Activated CD8-positive, alpha-beta memory T cell treated with anti-CD3 and anti-CD28 coated beads for 48 hours (primary cell): ENCODE data around the gene ZFYVE28.

Source experiments
- DNase-seq, 3 experiments: peaks; one replicate each; pipeline ENCODE4 v3.0.0-alpha.2; 2020; ENCODE audit warnings: low read depth in 2 of 3, low spot score in 2 of 3

ZFYVE28 gene

DNA sequence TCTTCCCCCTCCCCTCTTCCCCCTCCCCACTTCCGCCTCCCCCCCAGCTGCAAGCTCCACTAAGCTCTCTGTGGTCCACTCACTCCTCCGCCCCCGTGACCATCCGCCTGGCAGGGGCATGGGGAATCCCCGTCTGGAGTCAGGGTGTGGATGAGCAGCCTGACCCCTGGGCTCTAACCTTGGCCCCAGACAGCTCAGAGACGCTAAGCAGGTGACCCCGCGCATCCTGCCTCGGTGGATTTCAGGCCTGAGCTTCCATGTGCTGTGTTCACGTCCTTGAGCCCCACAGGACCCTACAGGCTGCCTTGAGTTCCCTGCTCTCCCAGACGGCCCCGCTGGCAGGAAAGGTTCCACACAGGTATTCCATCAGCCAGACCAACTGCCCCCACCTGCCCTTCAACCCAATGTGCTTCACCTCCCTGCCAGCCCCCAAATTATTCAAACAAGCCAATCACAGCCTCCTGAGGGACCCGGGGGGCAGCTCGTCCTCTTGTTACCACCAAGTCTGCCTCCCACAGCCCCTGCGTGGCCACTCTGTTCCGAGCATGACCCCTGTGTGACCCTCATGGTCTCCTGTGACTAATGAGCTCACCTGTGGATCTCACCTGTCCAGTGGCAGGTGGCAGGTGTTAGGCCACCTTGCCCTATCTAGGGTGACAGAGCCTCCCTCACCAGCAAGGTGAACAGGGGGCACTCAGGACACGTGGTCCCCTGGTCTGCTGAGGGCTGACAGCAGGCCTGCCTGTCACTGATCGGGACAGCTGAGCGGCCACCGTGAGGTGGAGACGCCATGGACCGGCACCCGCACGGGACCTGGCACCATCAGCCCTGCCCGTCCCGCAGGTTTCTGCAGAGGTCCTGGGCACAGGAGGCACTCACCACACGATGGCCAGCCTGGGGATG is 83.4 kb downstream of the ZFYVE28 start:
- DNase-seq: no peak

DNA sequence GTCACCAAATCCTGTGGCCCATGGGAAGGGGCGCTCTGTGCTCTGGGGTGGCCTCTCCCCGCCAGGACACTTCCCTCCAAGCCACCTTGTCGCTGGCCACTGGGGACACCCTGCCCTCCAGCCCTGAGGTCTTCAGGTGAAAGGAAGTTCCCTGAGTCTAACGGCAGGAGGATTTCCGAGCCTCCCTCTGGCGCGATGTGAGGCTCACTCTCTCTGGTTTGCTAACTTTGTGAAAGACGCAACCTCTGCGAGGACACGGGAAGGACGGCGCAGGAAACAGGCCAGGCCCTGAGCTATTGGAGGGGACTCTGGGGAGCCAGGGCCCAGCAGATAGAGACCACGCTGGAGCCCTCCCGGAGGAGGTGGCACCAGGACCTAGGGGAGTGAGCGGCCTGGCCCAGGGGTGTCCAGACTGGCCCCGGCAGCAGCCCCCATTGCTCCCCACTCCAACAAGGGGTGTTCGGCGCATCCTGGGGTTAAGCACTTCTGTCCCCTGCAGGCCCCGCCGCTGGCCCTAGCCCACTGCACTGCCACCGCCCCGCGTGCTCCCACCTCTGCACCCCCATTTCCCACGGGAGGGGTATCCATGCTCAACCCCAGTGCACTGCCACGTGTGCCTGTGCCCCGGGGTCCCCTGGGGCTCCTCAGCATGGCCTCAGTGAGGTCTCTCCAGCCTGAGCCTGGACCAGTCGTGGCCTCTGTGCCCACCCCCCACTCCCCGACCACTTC is 84.4 kb downstream of the ZFYVE28 start:
- no peak for DNase-seq

DNA sequence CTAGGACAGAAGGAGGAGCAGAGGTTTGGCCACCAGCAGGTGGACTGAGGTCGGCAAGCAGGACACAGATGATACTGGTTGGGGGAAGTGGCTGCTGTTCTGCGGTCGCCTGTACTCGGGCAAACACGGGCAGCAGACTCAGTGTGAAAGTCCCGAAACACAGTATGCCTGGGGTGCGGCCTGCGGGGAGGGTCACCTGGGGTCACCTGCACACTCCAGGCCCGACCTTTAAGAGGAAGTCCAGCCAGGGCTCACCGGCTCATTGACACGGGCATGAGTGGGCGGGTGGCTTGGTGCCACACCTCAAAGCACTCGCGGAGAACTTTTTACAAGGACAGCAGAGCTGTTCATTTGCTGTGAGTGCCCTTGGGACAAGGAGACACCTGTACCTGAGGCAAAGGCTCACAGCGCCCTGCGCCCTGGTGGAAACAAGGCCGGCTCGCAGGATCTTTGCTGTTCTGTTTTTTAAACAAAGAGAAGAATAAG is 85.0 kb downstream of the ZFYVE28 start:
- DNase-seq: no peak

DNA sequence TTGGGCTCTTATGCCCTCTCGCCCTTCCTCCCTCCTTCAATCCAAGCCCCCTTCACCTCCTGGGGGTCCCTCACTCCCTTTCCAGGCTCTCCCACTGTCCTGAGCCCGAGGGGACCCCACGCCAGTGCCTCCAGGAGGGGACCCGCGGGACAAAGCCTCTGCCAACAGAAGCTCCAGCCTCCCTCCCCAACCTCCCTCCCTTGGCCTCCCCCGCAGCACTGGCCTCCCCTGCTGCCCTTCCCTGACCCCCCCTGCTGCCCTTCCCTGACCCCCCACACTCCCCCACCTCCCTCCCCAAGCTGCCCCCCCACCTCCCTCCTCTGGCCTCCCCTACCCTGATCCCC is 85.5 kb downstream of the ZFYVE28 start:
- DNase-seq: no peak

DNA sequence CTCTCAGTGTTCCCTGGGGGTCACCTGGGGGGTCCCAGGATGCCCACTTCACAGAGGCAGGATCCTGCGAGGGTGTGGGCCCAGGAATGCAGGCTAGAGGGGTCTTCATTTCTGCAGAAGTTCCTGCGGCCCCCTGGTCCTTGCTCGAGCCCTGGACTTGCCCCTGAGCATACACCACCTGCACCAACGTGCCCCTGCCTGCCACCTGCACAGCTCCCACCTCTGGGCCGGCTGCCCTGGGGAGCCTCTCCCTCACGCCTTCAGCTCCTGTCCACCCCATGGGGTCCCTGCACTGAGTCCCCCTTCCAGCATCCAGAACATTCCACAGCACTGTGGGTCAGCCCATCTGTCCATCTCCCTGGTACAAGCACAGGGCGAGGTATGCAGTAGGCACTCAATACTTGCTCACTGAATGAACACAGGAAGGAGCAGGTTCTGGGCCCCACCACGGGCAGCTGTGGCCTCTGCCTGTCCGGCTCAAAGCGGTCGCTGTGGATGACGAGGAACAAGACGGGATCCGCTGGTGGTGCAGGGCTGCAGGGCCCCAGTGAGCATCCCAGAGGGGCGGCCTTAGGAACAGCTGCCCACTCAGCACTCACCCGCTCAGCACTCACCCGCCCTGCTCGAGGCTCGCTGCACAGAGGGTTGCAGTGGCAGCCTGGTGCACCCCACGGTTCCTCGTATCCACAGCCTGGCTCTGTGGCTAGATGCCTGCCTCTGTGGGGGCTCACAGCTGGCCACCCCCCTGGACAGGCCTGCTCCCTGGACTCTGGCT is 86.1 kb downstream of the ZFYVE28 start:
- no peak for DNase-seq

DNA sequence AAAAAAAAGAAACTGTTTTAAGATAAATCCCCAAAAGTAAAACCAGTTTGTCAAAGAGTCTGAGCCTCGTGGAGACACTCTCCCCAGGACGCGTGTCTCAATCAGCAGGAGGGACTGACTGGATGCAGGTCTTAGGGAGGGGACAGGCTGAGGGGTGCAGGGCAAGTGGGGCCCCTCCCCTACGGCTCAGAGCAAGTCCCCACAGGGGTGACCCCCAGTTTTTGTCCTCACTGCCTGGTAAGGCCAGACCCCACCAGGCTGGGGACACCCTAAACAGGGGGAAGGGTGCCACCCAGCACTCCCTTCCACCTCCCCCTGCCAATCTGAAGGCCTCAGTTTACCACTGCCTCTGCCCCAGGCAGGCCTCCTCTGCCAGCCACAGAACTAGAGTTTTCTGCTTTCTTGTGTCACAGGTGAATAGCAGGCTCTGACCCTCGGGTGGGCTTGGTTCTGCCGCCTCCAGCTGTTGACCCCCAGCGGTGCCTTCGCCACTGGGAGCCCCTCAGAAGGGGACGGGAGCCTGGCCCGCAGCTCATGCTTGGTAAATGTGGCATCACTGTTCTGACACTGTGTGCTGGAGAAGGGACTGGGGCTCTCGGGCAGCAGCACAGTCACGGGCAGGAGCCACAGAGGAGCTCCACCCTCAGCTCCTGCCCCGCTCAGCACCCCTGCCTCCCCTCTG is 86.8 kb downstream of the ZFYVE28 start:
- DNase-seq: no peak

DNA sequence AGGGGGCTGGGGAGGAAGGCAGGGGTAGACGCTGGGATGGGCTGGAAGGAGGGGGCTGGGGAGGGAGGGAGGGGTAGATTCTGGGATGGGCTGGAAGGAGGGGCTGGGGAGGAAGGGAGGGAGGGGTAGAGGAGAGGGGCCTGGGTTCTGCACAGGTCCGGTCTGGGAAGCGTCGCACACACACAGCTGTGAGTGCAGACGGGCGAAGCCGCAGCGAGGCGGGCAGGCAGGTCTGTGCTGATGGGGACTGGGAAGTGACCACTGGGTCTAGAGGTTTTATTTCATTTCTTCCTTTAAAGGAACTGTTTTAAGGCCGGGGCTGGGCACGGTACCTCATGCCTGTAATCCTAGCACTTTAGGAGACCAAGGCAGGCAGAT is 87.4 kb downstream of the ZFYVE28 start:
- DNase-seq: no peak

DNA sequence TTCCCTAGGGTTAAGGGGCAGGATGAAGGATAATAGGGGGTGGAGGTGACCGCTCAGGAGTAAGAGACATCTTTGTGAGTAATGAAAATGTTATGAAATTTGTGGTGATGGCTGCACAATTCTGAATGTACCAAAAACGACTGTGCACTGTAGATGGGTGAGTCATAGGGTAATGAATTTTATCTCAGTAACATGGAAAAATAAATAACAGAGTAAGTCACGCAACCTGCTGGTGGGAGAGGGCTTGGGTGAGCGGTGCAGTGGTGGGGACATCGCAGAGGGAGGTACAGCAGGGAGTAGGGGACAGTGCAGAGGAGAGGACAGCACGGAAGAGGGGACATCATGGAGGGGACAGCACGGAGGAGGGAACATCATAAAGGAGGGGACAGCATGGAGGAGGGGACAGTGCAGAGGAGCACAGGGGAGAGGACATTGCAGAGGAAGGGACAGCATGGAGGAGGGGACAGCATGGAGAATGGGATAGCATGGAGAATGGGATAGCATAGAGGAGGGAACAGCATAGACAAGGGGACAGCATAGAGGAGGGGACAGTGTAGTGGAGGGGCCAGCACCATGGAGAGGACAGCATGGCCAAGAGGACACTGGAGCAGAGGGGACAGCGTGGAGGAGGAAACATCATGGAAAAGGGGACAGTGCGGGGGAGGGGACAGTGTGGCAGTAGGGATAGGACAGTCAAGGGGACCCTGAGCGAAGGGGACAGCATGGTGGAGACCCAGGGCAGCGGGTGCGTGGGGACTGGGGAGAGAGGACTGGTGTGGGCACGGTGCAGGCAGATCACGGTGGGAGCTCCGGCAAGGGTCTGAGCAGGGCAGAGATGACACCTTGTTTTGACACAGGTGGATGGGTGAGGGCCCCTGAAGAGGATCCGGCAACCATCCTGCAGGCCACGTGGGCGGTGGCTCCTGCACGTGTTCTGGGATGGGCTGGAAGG is 88.1 kb downstream of the ZFYVE28 start:
- DNase-seq: no peak

DNA sequence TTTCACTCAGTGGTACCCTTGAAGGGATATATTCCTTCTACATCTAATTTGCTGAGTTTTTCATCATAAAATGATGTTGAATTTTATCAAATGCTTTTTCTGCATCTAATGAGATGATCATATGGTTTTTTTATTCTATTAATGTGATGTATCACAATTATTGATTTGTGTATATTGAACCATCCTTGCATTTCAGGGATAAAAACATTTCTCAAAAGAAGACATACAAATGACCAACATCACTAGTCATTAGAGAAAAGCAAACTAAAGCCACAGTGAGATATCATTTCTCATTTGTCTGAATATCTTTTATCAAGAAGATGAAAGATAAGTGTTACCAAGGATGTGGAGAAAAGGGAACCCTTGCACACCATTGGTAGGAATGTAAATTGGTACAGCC is 90.9 kb downstream of the ZFYVE28 start:
- no peak for DNase-seq

DNA sequence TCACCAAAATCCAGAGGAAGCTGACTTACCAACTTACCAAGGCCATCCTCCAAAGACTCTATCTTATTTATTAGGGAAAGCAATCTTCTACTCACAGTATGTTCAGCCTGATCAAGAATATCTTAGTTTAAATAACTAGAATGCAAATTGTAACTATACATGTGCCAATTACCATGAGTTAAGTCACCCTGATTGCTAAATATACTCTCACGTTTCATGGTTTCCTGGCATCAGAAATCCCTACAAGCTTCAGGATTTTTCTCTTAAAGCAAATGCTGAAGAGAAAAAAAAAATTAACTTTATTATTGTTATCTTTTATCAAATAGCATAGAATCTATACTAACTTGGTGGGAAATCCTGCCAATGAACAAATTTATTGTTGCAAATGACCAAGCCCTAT is 93.6 kb downstream of the ZFYVE28 start:
- no peak for DNase-seq

DNA sequence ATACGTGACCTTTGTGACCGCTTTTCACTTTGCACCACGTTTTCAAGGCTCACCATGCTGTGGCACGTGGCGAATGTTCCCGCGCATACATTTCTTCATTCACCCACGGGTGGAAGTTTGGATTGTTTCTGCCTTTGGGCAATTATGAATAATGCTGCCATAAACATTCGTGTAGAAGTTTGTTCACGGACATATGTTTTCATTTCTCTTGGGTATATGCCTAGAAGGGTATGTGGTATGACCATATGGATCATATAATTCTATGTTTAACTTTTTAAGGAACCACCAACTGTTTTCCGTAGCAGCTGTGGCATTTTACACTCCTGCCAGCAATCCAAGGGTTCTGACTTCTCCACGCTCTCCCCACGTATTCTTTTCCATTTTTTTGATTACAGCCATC is 95.6 kb downstream of the ZFYVE28 start:
- no peak for DNase-seq

DNA sequence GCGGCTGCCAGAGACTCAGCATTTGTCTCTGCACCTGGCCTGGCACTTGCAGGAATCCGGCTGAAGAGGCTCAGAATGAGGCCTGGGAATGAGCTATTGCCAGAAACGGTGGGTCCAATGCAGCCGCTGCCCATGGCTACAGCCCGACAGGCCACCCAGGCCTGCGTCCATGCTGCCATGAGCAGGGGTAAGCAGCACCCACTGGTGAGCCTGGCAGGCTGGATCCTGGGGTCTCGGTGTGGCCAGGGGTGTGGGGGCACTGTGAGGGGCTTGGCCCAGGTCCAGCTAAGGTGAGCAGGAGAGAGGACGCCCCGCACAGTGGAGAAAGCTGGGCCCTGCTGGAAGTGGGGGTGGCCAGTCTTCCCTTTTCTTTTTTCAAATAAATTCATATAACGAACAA is 96.2 kb downstream of the ZFYVE28 start:
- DNase-seq: no peak

DNA sequence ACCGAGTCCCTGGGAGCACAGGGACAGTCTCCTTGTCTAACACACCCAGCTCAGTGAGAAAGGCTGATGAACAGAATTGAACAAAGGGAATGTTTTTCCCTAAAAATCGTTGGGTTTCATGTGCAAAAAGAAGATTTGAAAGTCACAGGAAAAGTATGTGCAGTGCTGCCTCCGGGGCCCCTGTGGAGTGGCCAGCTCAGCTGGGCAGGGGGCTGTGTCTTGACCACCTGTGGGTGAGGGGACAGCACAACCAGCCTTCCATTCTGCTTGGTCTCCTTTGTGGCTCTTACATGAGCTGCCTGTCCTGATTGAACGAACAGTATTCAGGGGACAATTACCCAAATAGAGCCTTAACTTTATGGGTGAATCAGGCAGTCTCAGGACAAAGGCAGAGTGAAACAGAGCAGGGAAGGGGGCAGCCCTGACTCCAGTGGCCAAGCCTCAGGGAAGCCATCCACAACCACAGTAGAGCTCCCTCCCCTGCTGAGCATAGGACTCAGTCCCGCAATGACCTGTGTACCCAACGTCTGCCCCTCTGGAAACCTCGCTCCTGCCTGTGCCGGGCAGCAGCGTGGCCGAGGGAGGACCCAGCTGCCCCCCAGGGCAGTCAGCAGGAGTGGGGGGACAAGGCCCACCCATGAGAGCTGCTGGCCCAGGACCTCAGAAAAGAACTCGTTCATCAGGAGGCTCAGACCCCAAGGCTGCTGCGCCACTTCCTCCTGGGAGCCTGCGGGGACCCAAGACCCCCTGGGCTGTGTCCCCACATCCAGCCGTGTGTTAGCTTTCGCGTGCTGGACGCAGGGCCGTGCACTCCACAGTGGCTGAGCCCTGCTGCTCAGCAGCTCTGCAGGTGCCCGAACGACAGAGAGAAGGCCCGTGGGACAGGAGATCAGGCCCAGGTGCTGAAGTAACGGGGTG is 96.9 kb downstream of the ZFYVE28 start:
- DNase-seq: no peak

DNA sequence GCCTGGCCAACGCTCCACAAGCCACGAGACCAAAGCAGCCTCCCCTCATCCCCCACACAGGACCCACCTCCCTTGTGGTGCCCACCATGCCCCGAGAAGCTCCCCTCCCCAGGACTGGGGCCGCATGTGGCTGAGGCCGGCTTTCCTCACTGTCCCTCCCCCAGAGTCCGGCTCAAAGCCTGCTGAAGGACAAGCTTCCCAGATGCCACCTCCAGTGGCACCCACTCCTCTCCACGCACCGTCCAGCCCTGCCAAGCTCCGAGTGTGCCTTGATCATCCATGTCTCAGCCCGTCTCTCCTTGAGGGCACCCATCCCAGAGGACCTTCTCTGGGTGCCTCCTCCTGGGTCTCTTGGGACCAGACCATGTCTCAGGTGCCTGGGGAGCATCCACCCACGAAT is 97.7 kb downstream of the ZFYVE28 start:
- DNase-seq: no peak

DNA sequence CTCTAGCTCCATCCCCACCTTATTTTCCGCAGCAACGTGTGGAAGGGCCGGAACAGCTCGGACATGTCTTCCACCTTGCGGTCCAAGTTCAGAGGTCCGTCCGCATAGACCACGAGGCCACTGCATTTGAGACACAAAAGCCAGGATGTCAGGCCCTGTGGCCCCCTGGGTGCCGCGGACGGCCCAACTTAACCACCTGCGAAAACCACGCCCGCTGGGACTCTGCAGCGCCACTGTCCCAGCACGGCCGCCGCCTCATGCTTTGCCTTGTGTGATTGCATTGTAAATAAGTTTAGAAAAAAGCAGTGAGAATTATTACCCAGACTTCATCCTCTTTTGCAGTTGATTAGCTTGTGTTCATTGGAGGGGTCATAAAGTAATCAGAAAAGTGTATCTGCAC is 98.3 kb downstream of the ZFYVE28 start:
- DNase-seq: no peak

DNA sequence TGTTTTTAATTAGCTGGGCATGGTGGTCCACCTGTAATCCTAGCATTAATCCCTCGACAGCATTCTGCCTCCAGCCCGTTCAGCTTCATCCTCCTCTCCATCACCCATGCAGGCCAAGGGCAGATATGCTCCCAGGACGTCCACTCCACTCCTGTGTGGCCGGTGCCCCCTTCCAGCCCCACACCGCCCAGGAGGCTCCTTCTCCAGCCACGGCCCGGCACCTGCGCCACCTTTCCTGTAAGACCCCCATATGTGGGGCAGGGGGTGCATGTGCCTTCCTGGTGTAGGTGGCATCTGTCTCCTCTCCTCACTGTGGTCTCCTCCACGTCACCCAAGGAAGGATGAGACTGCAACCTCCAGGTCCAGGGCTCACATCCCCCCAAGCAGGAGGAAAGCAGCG is 99.6 kb downstream of the ZFYVE28 start:
- DNase-seq: no peak

DNA sequence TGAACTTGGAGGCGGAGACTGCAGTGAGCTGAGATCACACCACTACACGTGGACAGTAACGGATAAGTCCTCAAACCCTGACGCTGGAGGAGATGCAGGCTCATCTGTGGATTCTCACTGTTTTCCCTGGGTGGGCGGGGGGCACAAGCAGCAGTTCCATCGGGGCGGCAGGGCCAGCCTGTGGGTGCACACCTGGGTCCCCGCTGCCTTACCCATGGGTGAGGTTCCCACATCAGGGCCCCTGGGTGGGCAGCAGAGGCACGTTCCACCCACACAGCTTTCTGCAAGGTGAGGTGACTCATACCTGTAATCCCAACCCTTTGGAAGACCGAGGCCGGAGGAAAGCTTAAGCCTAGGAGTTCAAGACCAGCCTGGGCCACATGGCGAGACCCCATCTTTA is 100.0 kb downstream of the ZFYVE28 start:
- no peak for DNase-seq

DNA sequence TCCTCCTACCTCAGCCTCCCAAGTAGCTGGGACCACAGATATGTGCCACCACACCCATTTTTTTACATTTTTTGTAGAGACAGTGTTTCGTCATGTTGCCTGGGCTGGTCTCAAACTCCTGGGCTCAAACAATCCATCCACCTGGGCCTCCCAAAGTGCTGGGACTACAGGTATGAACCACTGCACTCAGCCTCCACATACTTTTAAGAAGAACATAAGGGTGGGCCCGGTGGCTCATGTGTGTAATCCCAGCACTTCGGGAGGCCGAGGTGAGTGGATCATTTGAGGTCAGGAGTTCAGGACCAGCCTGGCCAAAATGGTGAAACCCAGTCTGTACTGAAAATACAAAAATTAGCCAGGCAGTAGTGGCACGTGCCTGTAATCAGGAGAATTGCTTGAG is 105.1 kb downstream of the ZFYVE28 start:
- DNase-seq: no peak

DNA sequence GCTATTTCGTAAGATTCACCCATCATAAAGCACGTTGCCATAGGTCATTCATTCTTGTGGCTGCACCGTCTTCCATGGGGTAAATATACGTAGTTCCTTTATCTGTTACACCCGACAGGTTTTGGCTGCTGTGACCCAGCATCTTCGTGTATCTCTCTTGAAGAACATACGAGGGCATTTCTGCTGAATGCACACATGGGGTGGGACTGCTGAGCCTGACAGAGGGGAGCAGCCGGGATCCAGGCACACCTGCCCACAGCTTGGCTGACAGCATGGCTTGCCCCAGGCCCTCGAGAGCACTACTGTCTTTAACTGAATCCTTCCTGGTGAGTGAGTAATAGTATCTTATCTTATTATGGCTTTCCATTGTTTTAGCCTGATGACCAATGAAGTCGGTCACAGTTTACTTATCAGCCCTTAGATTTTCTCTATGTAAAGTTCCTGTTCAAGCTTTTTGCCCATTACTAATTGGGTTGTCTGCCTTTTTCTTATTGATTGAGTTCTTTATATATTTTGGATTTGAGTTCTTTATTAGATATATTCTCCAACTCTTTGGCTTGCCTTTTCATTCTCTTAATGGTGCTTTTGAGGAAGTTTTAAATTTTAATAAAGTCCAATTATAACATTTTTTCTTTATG is 111.6 kb downstream of the ZFYVE28 start:
- DNase-seq: no peak
